Measurements from ENCODE around the gene MCF2L2. TPM values are rescaled to one million over a fixed set of nuclear protein-coding genes. Genes with fewer than 3 reads are reported as not detected.
"Not testable (repeated sequence)": the region's sequence is repeated elsewhere in the genome, so short reads cannot be mapped to it uniquely, and the experiment has no call there.

Gene MCF2L2
- polyA plus RNA-seq, 1 donor, result 0.25 TPM

DNA sequence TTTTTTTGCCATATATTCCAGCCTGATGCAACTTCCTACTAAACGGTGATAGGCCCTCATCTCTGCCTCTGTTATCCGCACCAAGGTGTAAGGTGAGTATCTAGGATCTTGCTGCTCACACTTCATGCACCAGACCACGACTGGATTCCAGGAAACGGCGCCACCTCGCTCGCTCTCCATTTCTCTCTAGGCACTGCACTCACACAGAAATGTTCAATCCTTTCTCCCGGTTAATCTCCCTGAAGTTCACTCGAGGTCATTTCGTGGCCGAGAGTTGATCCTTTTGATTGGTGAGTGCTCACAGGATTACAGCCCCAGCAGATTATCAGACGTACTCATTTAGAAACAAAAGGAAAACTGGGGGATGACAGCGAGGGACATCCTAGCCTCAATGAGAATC, 28.1 kb downstream of the MCF2L2 start:
- no peak for DNase-seq (ENCODE audit: low read depth)

- no peak for DNase-seq (ENCODE audit: low read depth)
Observed at GRCh38 chr3:183396662-183397391, 31.6 kb downstream of the MCF2L2 start.

GRCh38 chr3:183394150-183394549, 34.3 kb downstream of the MCF2L2 start:
- DNase-seq (ENCODE audit: low read depth), result no peak

- DNase-seq (ENCODE audit: low read depth), result no peak
Observed at GRCh38 chr3:183393625-183394024, 34.8 kb downstream of the MCF2L2 start.

DNA sequence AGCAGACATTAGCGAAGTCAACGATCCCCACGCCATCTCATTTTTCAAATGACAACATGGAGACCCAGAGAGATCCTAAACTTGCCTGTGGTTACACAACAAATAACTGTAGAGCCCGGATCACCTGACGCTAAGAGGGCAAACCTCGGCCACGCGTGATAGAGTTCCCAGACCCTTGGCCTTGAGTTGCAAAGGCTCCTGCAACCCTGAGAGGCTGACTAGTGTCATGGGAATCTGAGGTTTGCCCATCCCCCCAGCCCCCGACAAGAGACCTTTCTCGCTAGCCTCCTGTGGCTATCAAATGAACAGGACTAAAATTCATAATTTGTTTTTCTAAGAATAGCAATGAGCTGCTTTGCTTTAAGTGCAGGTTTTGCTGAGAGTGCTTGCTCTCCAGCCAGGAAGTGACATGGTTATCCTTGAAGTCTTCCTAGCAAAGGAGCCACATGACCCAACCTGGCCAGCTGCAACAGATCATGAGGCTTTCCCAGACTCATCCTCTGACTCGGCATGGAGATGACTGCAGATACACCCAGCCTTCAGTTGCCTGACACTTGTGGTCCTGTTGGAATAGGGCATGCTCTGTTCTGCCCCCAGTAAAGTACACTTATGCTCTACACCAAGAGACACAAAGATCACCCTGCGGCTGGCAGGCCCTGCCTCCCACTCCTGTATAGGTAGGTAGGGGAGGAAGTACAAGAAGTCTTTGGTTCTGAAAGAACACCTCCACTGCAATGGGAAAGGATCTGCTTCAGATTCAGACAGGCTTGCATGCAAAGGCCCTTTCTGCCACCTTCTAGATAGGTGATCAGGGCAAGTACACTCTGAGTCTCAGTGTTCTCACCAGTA, 36.0 kb downstream of the MCF2L2 start:
- DNase-seq (ENCODE audit: low read depth), result no peak

GRCh38 chr3:183391460-183391859, 37.0 kb downstream of the MCF2L2 start:
- no peak for DNase-seq (ENCODE audit: low read depth)

DNA sequence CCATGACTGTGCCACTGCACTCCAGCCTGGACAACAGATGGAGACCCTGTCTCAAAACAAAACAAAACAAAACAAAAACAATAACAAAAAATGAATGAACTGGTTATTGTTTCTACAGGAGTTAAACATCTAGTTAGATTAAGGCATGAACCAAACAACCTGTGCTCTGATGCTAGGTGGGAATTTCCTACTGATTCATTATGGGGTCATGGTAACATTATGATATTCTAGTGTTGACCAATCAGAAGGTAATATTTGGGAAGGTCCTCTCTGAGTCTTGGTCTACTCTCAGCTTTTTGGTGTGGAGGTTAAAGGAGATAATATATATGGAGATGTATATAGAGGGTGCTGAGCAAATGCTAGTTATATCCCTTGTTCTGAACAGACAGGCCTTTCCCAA, 37.6 kb downstream of the MCF2L2 start:
- no peak for DNase-seq (ENCODE audit: low read depth)

DNA sequence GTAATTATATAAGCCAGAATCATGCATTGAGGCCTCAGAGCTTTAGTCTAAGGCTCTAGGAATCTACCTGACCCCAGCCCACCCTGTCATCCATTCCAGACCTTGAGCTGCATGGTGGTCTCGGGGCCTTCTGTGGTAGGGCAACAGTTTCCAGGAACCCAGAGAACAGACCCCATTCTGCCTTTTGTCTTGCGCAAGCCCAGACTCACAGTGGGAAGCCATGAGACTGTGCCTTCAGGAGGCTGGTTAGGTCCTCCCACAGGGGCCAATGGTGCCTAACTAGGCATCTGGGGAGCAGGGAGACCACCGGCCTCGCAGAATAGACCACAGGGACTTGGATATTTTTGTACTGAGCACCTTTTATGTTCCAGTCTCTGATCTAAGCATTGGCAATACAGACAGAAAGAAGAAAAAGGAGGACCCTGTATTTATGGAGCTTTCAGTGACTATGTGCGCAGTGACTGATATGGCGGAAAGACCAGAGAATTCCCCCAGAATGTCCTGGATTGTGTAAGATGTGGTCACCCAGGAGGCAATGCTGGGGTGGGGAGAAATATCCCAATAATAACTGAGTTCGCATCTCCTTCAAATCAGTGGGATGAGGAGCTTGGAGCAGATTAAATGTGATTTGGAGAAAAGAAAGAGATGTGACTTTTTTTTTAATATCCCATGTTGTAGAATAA, 40.1 kb downstream of the MCF2L2 start:
- no peak for DNase-seq (ENCODE audit: low read depth)

DNA sequence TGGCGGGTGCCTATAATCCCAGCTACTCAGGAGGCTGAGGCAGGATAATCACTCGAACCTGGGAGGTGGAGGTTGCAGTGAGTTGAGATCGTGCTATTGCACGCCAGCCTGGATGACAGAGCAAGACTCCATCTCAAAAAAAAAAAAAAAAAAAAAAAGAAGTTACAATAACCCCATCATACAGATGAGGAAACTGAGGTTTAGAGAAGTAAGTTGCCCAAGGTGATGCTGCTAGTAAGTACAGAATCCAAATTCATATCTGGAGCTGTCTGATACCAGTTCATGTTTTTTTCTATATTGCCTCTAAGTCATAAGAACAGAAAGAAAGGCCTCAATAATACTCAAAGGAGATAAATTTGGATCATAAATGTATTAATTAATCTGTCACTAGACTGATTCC, 40.6 kb downstream of the MCF2L2 start:
- no peak for DNase-seq (ENCODE audit: low read depth)

GRCh38 chr3:183386651-183387050, 41.8 kb downstream of the MCF2L2 start:
- no peak for DNase-seq (ENCODE audit: low read depth)

GRCh38 chr3:183385698-183386613, 42.5 kb downstream of the MCF2L2 start:
- peak; percentile 31 for DNase-seq (ENCODE audit: low read depth)

DNA sequence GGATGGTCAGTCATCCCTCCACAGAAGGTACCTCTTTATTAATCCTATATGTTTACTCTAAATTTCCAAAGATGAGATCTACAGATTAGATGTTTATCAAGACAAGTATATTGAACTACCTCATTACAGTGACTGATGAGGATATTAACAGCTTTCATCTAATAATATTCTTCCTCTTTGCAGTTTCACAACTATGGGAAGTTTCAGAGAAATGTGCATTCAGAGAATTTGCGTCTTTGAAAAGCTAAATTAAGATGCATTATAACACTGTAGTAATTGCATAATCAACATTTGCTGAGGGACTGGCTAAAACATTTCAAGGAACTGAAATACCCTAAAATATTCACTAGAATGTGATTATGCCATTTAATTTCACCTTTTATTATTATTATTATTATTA, 46.7 kb downstream of the MCF2L2 start:
- no peak for DNase-seq (ENCODE audit: low read depth)

DNA sequence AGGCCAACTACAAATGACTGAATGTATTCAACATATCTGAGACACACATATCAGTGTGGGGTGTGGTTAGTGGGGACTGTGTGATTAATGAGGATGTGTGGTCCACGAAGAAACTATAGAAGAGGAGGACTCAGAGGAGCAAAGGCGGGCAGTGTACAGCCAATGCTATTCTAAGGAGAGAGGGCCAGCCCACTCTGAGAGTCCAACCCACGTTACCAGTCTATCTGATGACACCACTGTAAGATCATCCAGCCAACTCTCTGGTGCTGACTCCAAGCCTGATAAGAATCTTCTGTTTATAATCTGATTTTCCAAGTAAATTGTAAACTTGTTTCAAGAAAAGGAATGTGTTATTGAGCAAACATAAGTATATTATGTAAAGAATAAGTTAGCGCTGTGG, 47.2 kb downstream of the MCF2L2 start:
- DNase-seq (ENCODE audit: low read depth), result no peak

DNA sequence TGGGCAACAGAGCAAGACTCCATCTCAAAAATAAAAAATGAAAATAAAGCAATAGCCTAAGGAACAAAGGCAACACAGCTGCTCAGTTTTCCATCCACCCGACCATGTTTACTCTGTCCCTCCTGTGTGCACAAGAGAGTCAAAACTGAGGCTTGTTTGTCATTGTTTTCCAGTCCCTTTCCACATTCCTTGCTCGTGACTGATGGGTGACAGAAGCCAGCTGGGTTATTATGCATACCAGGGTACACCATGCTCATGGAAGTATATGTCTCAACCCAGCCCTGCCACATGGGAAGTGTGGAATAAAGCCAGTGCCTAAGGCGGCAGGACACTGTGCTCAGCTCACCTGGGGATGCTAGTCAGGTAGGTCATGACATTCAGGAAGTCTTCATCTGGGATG, 49.5 kb downstream of the MCF2L2 start:
- no peak for DNase-seq (ENCODE audit: low read depth)

- no peak for DNase-seq (ENCODE audit: low read depth)
Observed at GRCh38 chr3:183378545-183378944, 49.9 kb downstream of the MCF2L2 start.

GRCh38 chr3:183378008-183378407, 50.4 kb downstream of the MCF2L2 start:
- DNase-seq (ENCODE audit: low read depth), result no peak

GRCh38 chr3:183377307-183377959, 51.0 kb downstream of the MCF2L2 start:
- DNase-seq (ENCODE audit: low read depth), result no peak

- DNase-seq (ENCODE audit: low read depth), result no peak
Observed at GRCh38 chr3:183375787-183376186, 52.6 kb downstream of the MCF2L2 start.

DNA sequence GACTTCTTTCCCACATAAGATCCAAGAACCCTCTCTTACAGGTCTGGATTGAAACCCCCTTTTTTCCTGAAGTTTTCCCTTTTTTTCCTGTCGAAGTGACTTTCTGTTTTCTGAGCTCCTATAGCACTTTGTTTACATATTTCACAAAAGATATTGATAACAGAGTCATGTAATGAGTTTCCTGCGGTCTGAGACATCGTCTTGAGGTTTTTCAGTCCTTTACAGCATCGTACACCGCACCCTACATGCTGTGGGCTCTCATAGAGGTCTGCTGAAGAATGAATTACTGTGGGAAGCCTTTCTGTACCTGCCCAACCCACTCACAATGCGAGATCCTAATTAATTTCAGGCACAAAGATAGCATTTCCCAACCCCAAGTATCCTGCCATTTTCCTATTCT, 53.1 kb downstream of the MCF2L2 start:
- DNase-seq (ENCODE audit: low read depth), result no peak

GRCh38 chr3:183372911-183373310, 55.5 kb downstream of the MCF2L2 start:
- DNase-seq (ENCODE audit: low read depth), result no peak

GRCh38 chr3:183371600-183371968, 56.8 kb downstream of the MCF2L2 start:
- not testable (repeated sequence) for DNase-seq (ENCODE audit: low read depth)
